Adrenal gland (tissue), 12 donors: Measurements from ENCODE around the gene HMOX2. TPM values are rescaled to one million over a fixed set of nuclear protein-coding genes. Genes with fewer than 3 reads are reported as not detected.

Experiments
- DNase-seq, 7 donors: peaks; one replicate each; pipeline ENCODE4 v3.0.0-alpha.2; 2019 to 2020
- H3K27ac ChIP-seq, 5 donors: fragments of 200-600 bp; sonication (generic) in 4 of 5; 1 replicate in 3 of 5; 2 replicates in 2 of 5; pipeline versions ENCODE4 v1.5.1 to v1.8.0; 2016 to 2020; ENCODE audit warnings: mild to moderate bottlenecking in 1 of 5
- H3K27me3 ChIP-seq: fragments of 200-600 bp; 2 replicates; pipeline ENCODE4 v1.8.0; 2021
- H3K36me3 ChIP-seq, 2 donors: fragments of 200-600 bp; replicated peaks in 1 of 2; 1 replicate in 1 of 2; 2 replicates in 1 of 2; pipeline versions ENCODE4 v1.5.1 to v1.8.0; 2018 to 2022
- H3K4me1 ChIP-seq, 2 donors: fragments of 200-600 bp; replicated peaks in 1 of 2; 1 replicate in 1 of 2; 2 replicates in 1 of 2; pipeline versions ENCODE4 v1.5.1 to v1.8.0; 2018 to 2021
- H3K4me3 ChIP-seq, 4 donors: fragments of 200-600 bp; sonication (generic) in 3 of 4; one replicate each; pipeline ENCODE4 v1.5.1; 2016 to 2018
- H3K9me3 ChIP-seq, 3 donors: fragments of 200-600 bp; sonication (generic) in 1 of 3; replicated peaks in 1 of 3; 1 replicate in 2 of 3; 2 replicates in 1 of 3; pipeline versions ENCODE4 v1.5.1 to v1.8.0; 2016 to 2021
- POLR2A ChIP-seq, 2 donors: fragments of 450-650 bp; IDR thresholded peaks; one replicate each; pipeline ENCODE4 v1.6.1; 2017; ENCODE audit warnings: antibody characterized with exemption in 2 of 2, mild to moderate bottlenecking in 2 of 2, moderate library complexity in 1 of 2
- WGBS, 4 donors: extraction: QIAGEN DNeasy Blood & Tissue Kit in 2 of 4; methylation state at CpG; one replicate each; pipeline versions ENCODE4 v1.1.5 to v1.1.7; 2013 to 2017; 5-methylcytosine and 5-hydroxymethylcytosine counted together
- intact Hi-C, 2 donors: fragments of 100-400 bp; cut with DNase I; formaldehyde crosslinking; loops; one replicate each; pipeline versions ENCODE4 v1.14.1 to v1.15.0; 2022 to 2023
- polyA plus RNA-seq, 3 donors: library from polyadenylated mRNA; stranded (reverse); fragments of 200-250 nt in 2 of 3; fragments of 350-450 nt in 1 of 3; fragmentation: Illumina TruSeq in 1 of 3; extraction: RNeasy Lipid Tissue Mini Kit (QIAGEN cat#74804) in 1 of 3; gene quantifications; one replicate each; pipeline ENCODE4 v1.2.3, GENCODE V29; 2013 to 2014
- total RNA-seq, 9 donors: library from RNA; depleted of rRNA in 4 of 9; stranded (reverse); fragments of >200 nt in 4 of 9; fragments of 120-200 nt in 1 of 9; fragmentation: NEBNext Ultra II Directional in 1 of 9; extraction: Animal tissue kit (Norgen Biotek cat#: 25700) in 1 of 9; gene quantifications; one replicate each; pipeline versions ENCODE4 v1.1.0 to v1.2.4, GENCODE V29; 2013 to 2023
- TF ChIP-seq, protein P1 (sequence below), 6 experiments: fragments of 450-650 bp in 4 of 6; fragments of 200-600 bp in 2 of 6; sonication (generic) in 1 of 6; IDR thresholded peaks; 1 replicate in 5 of 6; 2 replicates in 1 of 6; pipeline versions ENCODE4 v1.5.1 to v1.8.0; 2016 to 2021; ENCODE audit warnings: antibody characterized with exemption in 6 of 6, mild to moderate bottlenecking in 2 of 6, moderate library complexity in 1 of 6
- donor health status: healthy with polysubstance abuse.
- donor health status: Bipolar disorder and iron deficiency.
- donor health status: DM: yes; HTN: yes; CAD: no.
- donor health status: DM: no; HTN: no; CAD: no.
- donor health status: DM: no; HTN: no; CAD: no.
- donor health status: DM: yes; HTN: yes; CAD: no.

HMOX2 gene
- total and polyA plus RNA-seq, 12 donors, result 36.1 to 114 (median 65.6) TPM

DNA sequence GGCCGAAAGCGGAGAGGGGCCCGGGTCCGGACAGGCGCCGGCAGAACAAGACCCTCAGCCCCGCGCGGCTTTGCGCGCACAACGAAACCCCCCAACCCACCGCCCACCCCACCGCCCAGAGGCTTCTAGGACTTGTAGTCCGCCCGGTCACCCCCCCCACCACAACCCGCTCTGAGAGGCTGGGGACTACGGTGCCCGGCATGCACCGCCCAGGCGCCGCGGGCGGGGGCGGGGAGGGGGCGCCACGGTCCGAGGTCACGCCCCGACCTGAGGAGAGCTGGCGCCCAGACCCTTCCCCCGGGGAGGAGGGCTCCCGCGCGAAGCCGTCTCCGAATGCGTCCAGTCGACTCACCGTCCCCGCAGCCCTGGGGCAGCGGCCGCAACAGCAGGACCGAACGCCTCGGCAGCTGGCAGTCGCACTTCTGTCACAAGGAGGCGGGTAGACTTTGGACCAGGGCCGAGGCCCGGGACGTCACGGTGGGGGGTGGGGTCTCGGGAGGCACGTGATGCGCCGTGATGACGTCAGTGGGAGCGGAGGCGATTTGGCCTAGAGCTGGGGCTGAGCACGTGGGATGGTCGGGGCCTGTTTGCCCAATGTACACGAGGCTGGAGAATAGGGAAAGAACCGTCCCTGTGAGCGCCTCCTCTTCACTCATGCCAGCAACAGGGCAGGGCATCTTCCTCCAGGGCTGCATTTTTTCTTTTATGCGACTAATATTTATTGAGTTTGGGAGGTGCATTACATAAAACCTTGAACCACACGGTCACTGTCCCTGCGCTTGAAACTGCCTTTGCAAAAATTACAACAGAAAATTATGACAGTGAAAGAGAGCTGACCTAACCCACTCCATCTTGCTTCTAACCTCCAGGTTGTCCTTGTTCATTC lies 62.4 kb downstream of the HMOX2 start, which contains the start of gene CDIP1:
CDIP1 (minus strand) TSS at position 424 of the 886 bp plus-strand sequence. CDS start 24,643 bp downstream, outside the sequence.
- peak; percentile 88 to 97 for TF ChIP-seq POLR2A (IDR thresholded peaks at IDR 0.05)
- TF ChIP-seq, protein P1, sequence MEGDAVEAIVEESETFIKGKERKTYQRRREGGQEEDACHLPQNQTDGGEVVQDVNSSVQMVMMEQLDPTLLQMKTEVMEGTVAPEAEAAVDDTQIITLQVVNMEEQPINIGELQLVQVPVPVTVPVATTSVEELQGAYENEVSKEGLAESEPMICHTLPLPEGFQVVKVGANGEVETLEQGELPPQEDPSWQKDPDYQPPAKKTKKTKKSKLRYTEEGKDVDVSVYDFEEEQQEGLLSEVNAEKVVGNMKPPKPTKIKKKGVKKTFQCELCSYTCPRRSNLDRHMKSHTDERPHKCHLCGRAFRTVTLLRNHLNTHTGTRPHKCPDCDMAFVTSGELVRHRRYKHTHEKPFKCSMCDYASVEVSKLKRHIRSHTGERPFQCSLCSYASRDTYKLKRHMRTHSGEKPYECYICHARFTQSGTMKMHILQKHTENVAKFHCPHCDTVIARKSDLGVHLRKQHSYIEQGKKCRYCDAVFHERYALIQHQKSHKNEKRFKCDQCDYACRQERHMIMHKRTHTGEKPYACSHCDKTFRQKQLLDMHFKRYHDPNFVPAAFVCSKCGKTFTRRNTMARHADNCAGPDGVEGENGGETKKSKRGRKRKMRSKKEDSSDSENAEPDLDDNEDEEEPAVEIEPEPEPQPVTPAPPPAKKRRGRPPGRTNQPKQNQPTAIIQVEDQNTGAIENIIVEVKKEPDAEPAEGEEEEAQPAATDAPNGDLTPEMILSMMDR (IDR thresholded peaks at IDR 0.05), result peak in 5 of 6 experiments; percentile 12 to 49 (median 19)
- intact Hi-C loops, result no loop called here
- no peaks in the 10 kb centered on the region for H3K27me3 ChIP-seq
- no peaks in the 10 kb centered on the region for H3K36me3 ChIP-seq
- H3K4me3 ChIP-seq, result peak within 1 kb of the TSS; percentile 54 to 85 (median 64)
- DNase-seq, result peak; percentile 98 to 99 (median 98)
- peak within 1 kb of the TSS; percentile 59 to 94 (median 76) for H3K27ac ChIP-seq
- H3K9me3 ChIP-seq, result no peaks in the 10 kb centered on the region
- WGBS, 4 donors, result 3 to 21% (median 4%) methylated on average over 6 to 67 of the region's 67 CpGs
- H3K4me1 ChIP-seq, result peaks cover 9 to 19% of the 10 kb centered on the region in 2 donors

DNA sequence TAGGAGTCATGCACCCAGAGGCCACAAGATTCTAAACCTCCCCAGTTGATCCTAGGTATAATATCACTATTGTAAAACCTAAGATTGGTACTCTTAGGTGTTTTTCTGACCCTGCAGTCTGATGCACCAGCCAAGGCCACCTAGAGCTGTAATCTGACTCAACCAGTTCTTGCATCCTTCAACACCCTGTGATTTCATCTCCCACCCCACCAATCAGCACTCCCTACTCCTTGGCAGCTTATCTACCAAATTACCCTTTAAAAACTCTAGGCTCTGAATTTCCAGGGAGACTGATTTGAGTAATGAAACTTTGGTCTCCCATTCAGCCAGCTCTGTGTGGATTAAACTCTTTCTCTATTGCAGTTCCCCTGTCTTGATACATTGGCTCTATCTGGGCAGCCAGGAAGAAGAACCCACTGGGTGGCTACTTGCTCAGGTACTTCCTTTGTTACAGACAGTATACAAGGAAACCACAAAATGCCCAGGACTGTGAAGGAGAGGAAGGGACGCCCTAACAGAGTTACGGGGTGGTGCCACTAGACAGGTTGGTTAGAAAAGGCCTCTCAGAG lies 63.6 kb downstream of the HMOX2 start:
- peaks cover 9 to 19% of the 10 kb centered on the region in 2 donors for H3K4me1 ChIP-seq
- H3K27ac ChIP-seq, result no peak overlapping the region
- H3K27me3 ChIP-seq, result no peaks in the 10 kb centered on the region
- no peak for DNase-seq
- WGBS, 4 donors, result 94 to 100% (median 99%) methylated on average over 2 of the region's 2 CpGs
- no peaks in the 10 kb centered on the region for H3K36me3 ChIP-seq
- H3K4me3 ChIP-seq, result no peak overlapping the region
- intact Hi-C loops, result no loop called here
- H3K9me3 ChIP-seq, result no peaks in the 10 kb centered on the region
- TF ChIP-seq POLR2A (IDR thresholded peaks at IDR 0.05), result no peak
- TF ChIP-seq, protein P1 (IDR thresholded peaks at IDR 0.05), result no peak

DNA sequence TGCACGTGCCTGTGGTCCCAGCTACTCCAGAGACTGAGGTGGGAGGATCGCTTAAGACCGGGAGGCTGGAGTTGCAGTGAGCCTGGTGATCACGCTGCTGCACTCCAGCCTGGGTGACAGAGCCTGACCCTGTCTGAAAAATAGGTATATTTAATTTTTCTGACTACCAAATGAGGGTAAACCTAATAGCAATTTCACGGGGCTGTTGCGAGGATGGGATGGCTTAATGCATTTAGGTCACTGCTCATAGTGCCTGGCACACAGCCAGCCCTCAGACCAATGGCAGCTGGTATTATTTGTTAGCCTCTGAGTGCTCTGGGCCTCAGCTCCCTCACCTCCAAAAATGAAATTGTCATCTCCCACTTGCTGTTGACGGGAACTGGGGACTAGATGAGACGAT lies 68.3 kb downstream of the HMOX2 start:
- Histone ChIP-seq H3K27me3 (no peaks in the 10 kb centered on the region), H3K4me1 (no peaks in the 10 kb centered on the region), H3K36me3 (no peaks in the 10 kb centered on the region), H3K4me3 (no peak overlapping the region), H3K27ac (no peak overlapping the region), H3K9me3 (no peaks in the 10 kb centered on the region)
- 77 to 86% (median 83%) methylated on average over 8 of the region's 8 CpGs for WGBS, 4 donors
- intact Hi-C loops, result no loop called here
- DNase-seq, result no peak
- no peak for TF ChIP-seq POLR2A (IDR thresholded peaks at IDR 0.05)
- TF ChIP-seq, protein P1 (IDR thresholded peaks at IDR 0.05), result no peak

DNA sequence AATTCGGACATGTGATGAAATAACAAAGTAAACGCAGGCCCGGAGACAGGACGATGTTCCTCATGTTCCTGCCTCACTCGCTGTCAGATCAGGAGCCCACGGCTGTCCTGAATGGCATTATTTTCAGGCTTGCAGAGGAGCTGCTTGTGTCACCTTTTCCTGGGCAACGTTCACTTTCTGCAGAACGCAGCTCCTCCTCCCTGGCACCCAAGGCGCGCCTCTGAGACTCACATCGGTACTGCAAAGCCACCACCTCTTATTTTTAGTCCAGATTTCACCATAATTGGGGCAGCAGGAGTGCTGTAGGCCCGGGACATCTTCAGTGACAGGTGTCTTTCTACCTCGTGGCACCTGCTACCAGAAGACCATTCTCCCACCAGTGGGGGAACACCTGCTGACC lies 71.9 kb downstream of the HMOX2 start:
- TF ChIP-seq POLR2A (IDR thresholded peaks at IDR 0.05), result no peak
- TF ChIP-seq, protein P1 (IDR thresholded peaks at IDR 0.05), result no peak

More for the DNA sequence above, 71.9 kb downstream of the HMOX2 start:
- WGBS, 4 donors, result 81 to 86% (median 81%) methylated on average over 12 to 13 of the region's 13 CpGs
- H3K4me1 ChIP-seq, result no peaks in the 10 kb centered on the region
- no peak overlapping the region for H3K27ac ChIP-seq
- no peak for DNase-seq
- no peaks in the 10 kb centered on the region for H3K9me3 ChIP-seq
- intact Hi-C loops, result loop anchor here in 1 of 2 donors (5.0 kb wide), 1 partner anchor 41 kb away; no protein-coding TSS in a partner anchor
- no peaks in the 10 kb centered on the region for H3K27me3 ChIP-seq
- no peak overlapping the region for H3K4me3 ChIP-seq
- no peaks in the 10 kb centered on the region for H3K36me3 ChIP-seq
